T-helper 17 cell (primary cell): ENCODE results near the gene CCDC6. TPM values are rescaled to one million over a fixed set of nuclear protein-coding genes. Genes with fewer than 3 reads are reported as not detected.

ENCODE experiments used
- ATAC-seq: fragments of 150-1000 bp; cut with Tn5 transposase; 2 replicates; pipeline ENCODE4 v1.10.0; 2021; ENCODE audit warnings: mild to moderate bottlenecking, moderate library complexity
- DNase-seq, 3 donors: peaks; one replicate each; pipeline versions ENCODE4 v3.0.0 to v3.0.0-alpha.2; 2020 to 2021
- H3K9me3 ChIP-seq: one replicate; pipeline ENCODE4 v1.7.0; 2013; ENCODE audit warnings: low read length, mild to moderate bottlenecking; ENCODE audit not compliant: control insufficient read depth, poor library complexity, severe bottlenecking
- H3K27ac Mint-ChIP-seq: one replicate; pipeline ENCODE4 v1.8.0; 2022; ENCODE audit warnings: mild to moderate bottlenecking, moderate library complexity, mixed read lengths
- H3K27me3 Mint-ChIP-seq: one replicate; pipeline ENCODE4 v1.8.0; 2022; ENCODE audit warnings: mixed read lengths
- H3K36me3 Mint-ChIP-seq: one replicate; pipeline ENCODE4 v1.8.0; 2022; ENCODE audit warnings: low read depth, mixed read lengths
- H3K4me1 Mint-ChIP-seq: one replicate; pipeline ENCODE4 v1.8.0; 2022; ENCODE audit warnings: mild to moderate bottlenecking, mixed read lengths
- H3K4me3 Mint-ChIP-seq: one replicate; pipeline ENCODE4 v1.8.0; 2022; ENCODE audit warnings: mild to moderate bottlenecking, moderate library complexity, mixed read lengths
- total RNA-seq, 4 donors: library from RNA in 2 of 4; stranded (reverse) in 2 of 4; gene quantifications; one replicate each; pipeline ENCODE4 v1.2.3 and lab custom pipeline; 2022 to 2026

CCDC6 gene
- total RNA-seq, 2 donors from 2014 or later, result 25.3 to 27.0 TPM

GRCh38 chr10:59847888-59848287 is 58.5 kb downstream of the CCDC6 start:
- H3K36me3 Mint-ChIP-seq, result peaks cover 4% of the 10 kb centered on the region
- ATAC-seq, result no peak
- no peaks in the 10 kb centered on the region for H3K9me3 ChIP-seq
- no peaks in the 10 kb centered on the region for H3K27me3 Mint-ChIP-seq
- H3K4me3 Mint-ChIP-seq, result no peak overlapping the region
- DNase-seq, result no peak
- peaks cover 9% of the 10 kb centered on the region for H3K4me1 Mint-ChIP-seq
- H3K27ac Mint-ChIP-seq, result no peak overlapping the region

GRCh38 chr10:59847326-59847725 is 59.0 kb downstream of the CCDC6 start:
- no peak for ATAC-seq
- H3K9me3 ChIP-seq, result no peaks in the 10 kb centered on the region
- Mint-ChIP-seq H3K36me3 (peaks cover 4% of the 10 kb centered on the region), H3K27ac (peak overlapping the region; percentile 49), H3K4me3 (no peak overlapping the region), H3K4me1 (peaks cover 6% of the 10 kb centered on the region), H3K27me3 (no peaks in the 10 kb centered on the region)
- no peak for DNase-seq

- peaks cover 9% of the 10 kb centered on the region for H3K36me3 Mint-ChIP-seq
- H3K4me3 Mint-ChIP-seq, result no peak overlapping the region
- peaks cover 9% of the 10 kb centered on the region for H3K4me1 Mint-ChIP-seq
- DNase-seq (no peak), ATAC-seq (no peak)
- no peaks in the 10 kb centered on the region for H3K27me3 Mint-ChIP-seq
- H3K27ac Mint-ChIP-seq, result no peak overlapping the region
- no peaks in the 10 kb centered on the region for H3K9me3 ChIP-seq
These were observed 61.9 kb downstream of the CCDC6 start for GRCh38 chr10:59844436-59844835.

- no peaks in the 10 kb centered on the region for H3K27me3 Mint-ChIP-seq
- peaks cover 9% of the 10 kb centered on the region for H3K4me1 Mint-ChIP-seq
- no peak overlapping the region for H3K4me3 Mint-ChIP-seq
- no peaks in the 10 kb centered on the region for H3K9me3 ChIP-seq
- ATAC-seq (no peak), DNase-seq (no peak)
- H3K27ac Mint-ChIP-seq, result no peak overlapping the region
- H3K36me3 Mint-ChIP-seq, result peaks cover 9% of the 10 kb centered on the region
These were observed 62.6 kb downstream of the CCDC6 start for GRCh38 chr10:59843748-59844147.

GRCh38 chr10:59839576-59839975 is 66.8 kb downstream of the CCDC6 start:
- no peak overlapping the region for H3K27ac Mint-ChIP-seq
- H3K4me1 Mint-ChIP-seq, result peaks cover 15% of the 10 kb centered on the region
- H3K4me3 Mint-ChIP-seq, result no peak overlapping the region
- ATAC-seq, result no peak
- H3K36me3 Mint-ChIP-seq, result peaks cover 9% of the 10 kb centered on the region
- no peaks in the 10 kb centered on the region for H3K9me3 ChIP-seq
- no peak for DNase-seq
- no peaks in the 10 kb centered on the region for H3K27me3 Mint-ChIP-seq

GRCh38 chr10:59838085-59838789 is 68.1 kb downstream of the CCDC6 start:
- H3K27me3 Mint-ChIP-seq, result no peaks in the 10 kb centered on the region

GRCh38 chr10:59833810-59834209 is 72.5 kb downstream of the CCDC6 start:
- H3K4me1 Mint-ChIP-seq, result peaks cover 30% of the 10 kb centered on the region
- no peak for ATAC-seq
- DNase-seq, result no peak
- no peak overlapping the region for H3K4me3 Mint-ChIP-seq
- no peaks in the 10 kb centered on the region for H3K9me3 ChIP-seq
- H3K27me3 Mint-ChIP-seq, result no peaks in the 10 kb centered on the region
- H3K36me3 Mint-ChIP-seq, result peaks cover 3% of the 10 kb centered on the region
- no peak overlapping the region for H3K27ac Mint-ChIP-seq

More at GRCh38 chr10:59838085-59838789, 68.1 kb downstream of the CCDC6 start:
- Mint-ChIP-seq H3K4me1 (peaks cover 21% of the 10 kb centered on the region), H3K27ac (no peak overlapping the region), H3K4me3 (no peak overlapping the region), H3K36me3 (peaks cover 9% of the 10 kb centered on the region)
- H3K9me3 ChIP-seq, result no peaks in the 10 kb centered on the region
- DNase-seq (no peak), ATAC-seq (no peak)

GRCh38 chr10:59832506-59832905 is 73.8 kb downstream of the CCDC6 start:
- Mint-ChIP-seq H3K27ac (no peak overlapping the region), H3K36me3 (peaks cover 3% of the 10 kb centered on the region), H3K4me1 (peaks cover 26% of the 10 kb centered on the region), H3K4me3 (no peak overlapping the region), H3K27me3 (no peaks in the 10 kb centered on the region)
- DNase-seq (no peak), ATAC-seq (no peak)
- H3K9me3 ChIP-seq, result no peaks in the 10 kb centered on the region

- no peaks in the 10 kb centered on the region for H3K9me3 ChIP-seq
- H3K27ac Mint-ChIP-seq, result no peak overlapping the region
- ATAC-seq (no peak), DNase-seq (no peak)
- peaks cover 3% of the 10 kb centered on the region for H3K36me3 Mint-ChIP-seq
- no peak overlapping the region for H3K4me3 Mint-ChIP-seq
- H3K27me3 Mint-ChIP-seq, result no peaks in the 10 kb centered on the region
- peaks cover 26% of the 10 kb centered on the region for H3K4me1 Mint-ChIP-seq
These were observed 74.5 kb downstream of the CCDC6 start for GRCh38 chr10:59831658-59832503.

GRCh38 chr10:59830601-59831259 is 75.6 kb downstream of the CCDC6 start:
- H3K36me3 Mint-ChIP-seq, result peaks cover 9% of the 10 kb centered on the region
- peaks cover 34% of the 10 kb centered on the region for H3K4me1 Mint-ChIP-seq
- peak in 1 of 3 donors; percentile 14 for DNase-seq
- H3K27ac Mint-ChIP-seq, result no peak overlapping the region
- ATAC-seq, result peak; percentile 45
- H3K9me3 ChIP-seq, result no peaks in the 10 kb centered on the region
- no peaks in the 10 kb centered on the region for H3K27me3 Mint-ChIP-seq
- H3K4me3 Mint-ChIP-seq, result no peak overlapping the region

GRCh38 chr10:59829601-59830000 is 76.8 kb downstream of the CCDC6 start:
- H3K9me3 ChIP-seq, result no peaks in the 10 kb centered on the region
- no peak for DNase-seq
- ATAC-seq, result no peak
- H3K4me1 Mint-ChIP-seq, result peaks cover 29% of the 10 kb centered on the region
- no peak overlapping the region for H3K4me3 Mint-ChIP-seq
- H3K27me3 Mint-ChIP-seq, result no peaks in the 10 kb centered on the region
- H3K27ac Mint-ChIP-seq, result peak overlapping the region; percentile 27
- H3K36me3 Mint-ChIP-seq, result peaks cover 9% of the 10 kb centered on the region

- no peak for ATAC-seq
- no peaks in the 10 kb centered on the region for H3K9me3 ChIP-seq
- Mint-ChIP-seq H3K4me1 (peaks cover 30% of the 10 kb centered on the region), H3K27me3 (no peaks in the 10 kb centered on the region), H3K36me3 (peaks cover 9% of the 10 kb centered on the region), H3K4me3 (peak overlapping the region; percentile 8), H3K27ac (peak overlapping the region; percentile 27)
- DNase-seq, result no peak
These were observed 77.3 kb downstream of the CCDC6 start for GRCh38 chr10:59829024-59829423.

- Mint-ChIP-seq H3K4me3 (no peak overlapping the region), H3K27ac (no peak overlapping the region), H3K4me1 (peaks cover 27% of the 10 kb centered on the region), H3K36me3 (peaks cover 9% of the 10 kb centered on the region), H3K27me3 (no peaks in the 10 kb centered on the region)
- ATAC-seq, result no peak
- no peak for DNase-seq
- no peaks in the 10 kb centered on the region for H3K9me3 ChIP-seq
These were observed 80.4 kb downstream of the CCDC6 start for GRCh38 chr10:59825932-59826331.
